Right cardiac atrium (tissue), 5 donors: ENCODE data around the gene ATP5F1E. TPM values are rescaled to one million over a fixed set of nuclear protein-coding genes. Genes with fewer than 3 reads are reported as not detected.

ENCODE experiments used
- ATAC-seq, 2 donors: fragments of 200-7000 bp; cut with Tn5 transposase; one replicate each; pipeline versions ENCODE4 v1.8.0 to v1.9.1; 2020; ENCODE audit warnings: moderate library complexity in 2 of 2, mild to moderate bottlenecking in 1 of 2
- DNase-seq, 3 donors: peaks; one replicate each; pipeline ENCODE4 v3.0.0-alpha.2; 2020
- H3K27ac ChIP-seq: one replicate; pipeline ENCODE4 v1.5.1; 2013; ENCODE audit warnings: mild to moderate bottlenecking, low read length, control low read depth, moderate library complexity
- H3K27me3 ChIP-seq: one replicate; pipeline ENCODE4 v1.6.1; 2013; ENCODE audit not compliant: control insufficient read depth, insufficient read depth
- H3K4me1 ChIP-seq: one replicate; pipeline ENCODE4 v1.6.1; 2013; ENCODE audit warnings: low read length; ENCODE audit not compliant: control insufficient read depth, insufficient read depth
- H3K4me3 ChIP-seq: one replicate; pipeline ENCODE4 v1.5.1; 2013; ENCODE audit warnings: low read length, control low read depth
- H3K9me3 ChIP-seq: one replicate; pipeline ENCODE4 v1.6.1; 2013; ENCODE audit warnings: low read length; ENCODE audit not compliant: control insufficient read depth
- WGBS: extraction: QIAGEN DNeasy Blood & Tissue Kit; methylation state at CpG from one replicate; pipeline ENCODE4 v1.1.7; 2013; 5-methylcytosine and 5-hydroxymethylcytosine counted together
- intact Hi-C, 4 donors: fragments of 100-400 bp; cut with DNase I; formaldehyde crosslinking; loops; one replicate each; pipeline versions ENCODE4 v1.11.0 to v1.14.0; 2022 to 2023
- polyA plus RNA-seq: library from polyadenylated mRNA; stranded (reverse); fragments of 200-250 nt; gene quantifications from one replicate; pipeline ENCODE4 v1.2.3, GENCODE V29; 2013
- total RNA-seq, 4 donors: library from RNA; stranded (reverse); fragmentation: NEBNext Ultra II Directional; extraction: Animal tissue kit (Norgen Biotek cat#: 25700); gene quantifications; one replicate each; pipeline ENCODE4 v1.2.1, GENCODE V29; 2021
- donor health status: healthy with polysubstance abuse.
- donor health status: DM: no; HTN: yes; CAD: no.
- donor health status: DM: no; HTN: no; CAD: no.
- donor health status: DM: no; HTN: yes; CAD: no; lungs with severe emphysema.
- donor health status: DM: yes; HTN: yes; CAD: no.

Gene ATP5F1E
- total and polyA plus RNA-seq, 5 donors, result 109 to 131 (median 128) TPM

DNA sequence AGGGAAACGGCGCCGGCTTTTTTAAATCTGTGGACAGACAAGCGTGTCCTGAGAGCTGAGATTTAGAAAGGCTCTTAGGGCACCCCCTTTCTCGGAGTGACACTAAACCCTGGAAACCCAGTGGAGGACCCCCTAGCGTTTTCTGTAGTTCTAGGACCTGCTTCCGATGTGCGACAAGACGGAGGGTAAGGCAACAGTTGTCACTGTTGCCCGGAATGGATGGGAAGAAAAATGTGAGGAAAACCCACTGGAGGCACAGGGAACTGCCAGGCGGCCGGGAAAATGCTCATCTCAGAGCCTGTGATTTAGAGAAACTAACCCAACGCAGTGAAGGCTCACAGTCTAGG, 551 bp upstream of the ATP5F1E start:
- peak overlapping the region; percentile 59 for H3K27ac ChIP-seq
- WGBS, result 2% methylated on average over 13 of the region's 13 CpGs
- H3K27me3 ChIP-seq, result no peaks in the 10 kb centered on the region
- ATAC-seq (peak in 1 of 2 donors; percentile 7), DNase-seq (no peak)
- H3K4me1 ChIP-seq, result peaks cover 10% of the 10 kb centered on the region
- intact Hi-C loops, result loop anchor here in 2 of 4 donors (5.0 kb wide), 1 partner anchor 140 kb away; no protein-coding TSS in a partner anchor
- H3K4me3 ChIP-seq, result peak overlapping the region; percentile 50
- no peaks in the 10 kb centered on the region for H3K9me3 ChIP-seq

DNA sequence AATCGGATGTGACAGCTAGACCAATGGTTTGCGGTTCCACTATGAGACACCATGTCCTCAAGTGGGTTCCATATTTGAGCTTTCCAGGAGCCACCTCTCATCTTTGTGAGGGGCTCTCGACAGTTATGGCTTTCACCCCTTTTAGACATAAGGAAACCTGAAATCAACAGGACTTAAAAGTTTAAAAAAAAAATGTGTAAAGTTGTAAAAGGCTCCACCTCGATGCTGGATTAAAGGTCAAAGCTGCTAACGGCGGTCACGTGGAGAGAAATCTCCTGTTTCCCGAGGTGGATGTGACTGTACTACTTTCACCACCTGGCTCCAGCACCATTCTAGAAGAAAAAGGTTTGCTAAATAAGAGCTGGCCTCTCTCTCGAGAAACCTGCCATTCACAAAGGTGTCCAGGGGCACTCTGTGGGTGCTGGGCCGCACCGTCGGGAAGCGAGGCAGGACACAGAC, 542 bp downstream of the ATP5F1E start:
- Histone ChIP-seq H3K27me3 (no peaks in the 10 kb centered on the region), H3K4me1 (peaks cover 10% of the 10 kb centered on the region), H3K4me3 (peak overlapping the region; percentile 63), H3K27ac (peak overlapping the region; percentile 85), H3K9me3 (no peaks in the 10 kb centered on the region)
- 17% methylated on average over 13 of the region's 13 CpGs for WGBS
- DNase-seq (no peak), ATAC-seq (no peak)
- intact Hi-C loops, result loop anchor here in 2 of 4 donors (5.0 kb wide), 1 partner anchor 139 kb away; no protein-coding TSS in a partner anchor

DNA sequence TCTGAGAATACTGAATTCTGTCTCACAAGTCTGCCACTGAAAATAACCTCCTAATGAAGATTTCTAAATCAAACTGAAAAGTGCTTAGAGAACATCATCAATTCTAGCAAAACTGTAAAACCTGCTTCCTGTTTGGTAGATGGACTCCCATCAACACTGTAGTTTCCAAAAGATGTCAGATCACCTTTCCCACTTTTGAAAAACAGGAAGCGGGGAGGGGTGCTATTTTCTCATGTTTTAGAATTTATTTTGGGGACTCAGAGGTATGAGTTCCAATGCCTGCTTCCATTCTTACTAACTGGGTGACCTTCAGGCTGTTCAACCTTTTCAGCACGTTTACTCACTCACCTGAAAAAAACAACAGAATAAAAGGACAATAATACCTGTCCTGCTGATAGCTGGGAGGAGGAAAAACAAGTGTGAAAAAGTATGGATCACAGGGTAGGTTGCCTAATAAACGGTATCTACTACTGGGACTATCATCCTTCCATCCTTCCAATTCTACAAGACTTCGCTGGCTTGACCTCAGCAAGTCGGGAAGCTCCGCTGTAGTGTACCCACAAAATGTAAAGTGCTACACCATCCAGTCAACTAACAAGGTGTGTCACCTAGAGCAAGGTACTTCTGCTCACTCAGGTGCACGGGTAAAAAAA, 1.1 kb downstream of the ATP5F1E start:
- peak overlapping the region; percentile 63 for H3K4me3 ChIP-seq
- DNase-seq (no peak), ATAC-seq (no peak)
- H3K4me1 ChIP-seq, result peaks cover 10% of the 10 kb centered on the region
- 71% methylated on average over 7 of the region's 7 CpGs for WGBS
- no peaks in the 10 kb centered on the region for H3K27me3 ChIP-seq
- intact Hi-C loops, result loop anchor here in 2 of 4 donors (5.0 kb wide), 1 partner anchor 139 kb away; no protein-coding TSS in a partner anchor
- no peak overlapping the region for H3K27ac ChIP-seq
- no peaks in the 10 kb centered on the region for H3K9me3 ChIP-seq

DNA sequence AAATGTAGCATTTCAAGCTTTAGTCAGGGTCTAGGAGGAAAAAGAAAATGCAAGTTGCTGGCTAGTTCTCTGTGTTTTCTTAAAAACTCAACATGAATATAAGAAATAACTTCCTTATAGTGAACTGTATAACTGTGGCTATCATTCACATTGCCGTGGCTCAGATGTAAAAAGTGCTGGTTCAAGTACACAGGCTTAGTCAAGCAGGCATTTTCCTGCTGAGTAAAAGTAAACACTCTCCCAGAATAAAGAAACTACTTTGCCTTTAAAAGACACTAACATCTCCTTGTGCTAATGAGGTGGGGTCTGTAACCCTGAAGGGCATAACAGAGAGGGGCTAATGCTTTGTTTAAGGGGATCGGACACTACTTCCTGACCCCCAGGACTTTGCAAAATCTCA, 3.3 kb downstream of the ATP5F1E start:
- no peaks in the 10 kb centered on the region for H3K27me3 ChIP-seq
- 42% methylated on average over 2 of the region's 2 CpGs for WGBS
- ATAC-seq (no peak), DNase-seq (no peak)
- H3K4me3 ChIP-seq, result peak overlapping the region; percentile 18
- no peaks in the 10 kb centered on the region for H3K9me3 ChIP-seq
- peaks cover 10% of the 10 kb centered on the region for H3K4me1 ChIP-seq
- H3K27ac ChIP-seq, result no peak overlapping the region
- intact Hi-C loops, result no loop called here

DNA sequence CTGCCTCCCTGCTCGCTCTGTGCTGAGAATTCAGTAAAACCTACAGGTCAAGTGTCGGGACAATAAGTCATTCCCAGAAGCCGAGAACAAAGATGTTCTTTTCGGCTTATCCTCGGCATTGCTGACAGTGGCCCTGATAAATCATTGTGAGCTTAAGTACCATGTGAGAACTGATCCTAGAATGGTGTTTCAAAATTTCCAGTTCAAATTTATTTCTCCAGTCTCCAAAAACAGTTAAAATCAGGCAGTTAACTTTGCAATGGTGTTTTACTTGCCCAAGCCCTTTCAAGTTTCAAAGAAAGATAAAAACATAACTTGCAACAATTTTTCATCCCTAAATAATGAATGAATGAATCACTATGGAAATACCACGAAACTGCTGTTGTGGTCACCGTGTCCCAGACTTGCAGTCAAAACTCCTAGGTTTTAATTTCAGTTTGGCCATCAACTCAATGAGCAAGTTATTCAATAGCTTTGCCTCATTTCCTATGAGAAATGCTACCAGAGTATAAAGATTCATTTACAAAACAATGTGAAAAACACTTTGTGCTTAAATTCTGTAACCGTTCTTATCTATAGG, 4.3 kb downstream of the ATP5F1E start:
- peaks cover 10% of the 10 kb centered on the region for H3K4me1 ChIP-seq
- intact Hi-C loops, result no loop called here
- ATAC-seq, result no peak

DNA sequence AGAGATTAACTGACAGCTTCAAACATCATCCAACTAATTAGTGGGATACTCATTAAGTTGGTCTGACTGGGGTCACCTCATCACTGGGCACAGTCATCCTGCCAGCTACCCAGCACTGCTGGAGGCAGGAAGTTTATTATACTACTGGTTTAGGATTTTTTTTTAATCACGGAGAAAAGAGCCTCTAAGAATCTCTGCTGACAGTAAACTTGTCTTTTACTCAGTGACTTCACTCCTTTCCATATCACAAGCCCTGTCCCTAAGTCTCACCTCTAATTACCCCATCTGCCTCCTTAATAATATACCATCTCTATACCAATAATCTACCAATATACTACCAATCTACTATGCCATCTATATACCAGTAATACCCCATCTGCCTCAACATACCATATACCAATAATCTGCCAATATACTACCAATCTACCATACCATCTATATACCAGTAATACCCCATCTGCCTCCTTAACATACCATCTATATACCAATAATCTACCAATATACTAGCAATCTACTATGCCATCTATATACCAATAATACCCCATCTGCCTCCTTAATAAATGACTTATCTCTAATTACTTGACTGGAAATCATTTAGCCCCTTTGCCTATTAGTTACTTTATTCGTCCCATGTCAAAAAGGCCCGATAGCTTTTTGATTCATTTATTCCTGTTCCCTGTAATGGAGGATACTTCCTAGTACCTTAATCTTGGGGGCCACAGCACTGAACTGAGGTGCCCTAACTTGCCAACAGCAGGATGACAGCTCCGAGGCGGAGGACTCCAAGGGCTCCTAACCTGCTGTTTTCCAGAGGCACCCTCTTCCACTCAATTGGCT, 5.0 kb downstream of the ATP5F1E start:
- Histone ChIP-seq H3K4me3 (no peak overlapping the region), H3K27ac (no peak overlapping the region), H3K4me1 (peaks cover 10% of the 10 kb centered on the region), H3K9me3 (no peaks in the 10 kb centered on the region), H3K27me3 (no peaks in the 10 kb centered on the region)
- intact Hi-C loops, result no loop called here
- WGBS, result 80% methylated on average over 5 of the region's 5 CpGs
- ATAC-seq (no peak), DNase-seq (no peak)

More for the DNA sequence above, 4.3 kb downstream of the ATP5F1E start:
- H3K27ac ChIP-seq, result no peak overlapping the region
- no peak for DNase-seq
- H3K4me3 ChIP-seq, result no peak overlapping the region
- 66% methylated on average over 8 of the region's 8 CpGs for WGBS
- no peaks in the 10 kb centered on the region for H3K9me3 ChIP-seq
- no peaks in the 10 kb centered on the region for H3K27me3 ChIP-seq

DNA sequence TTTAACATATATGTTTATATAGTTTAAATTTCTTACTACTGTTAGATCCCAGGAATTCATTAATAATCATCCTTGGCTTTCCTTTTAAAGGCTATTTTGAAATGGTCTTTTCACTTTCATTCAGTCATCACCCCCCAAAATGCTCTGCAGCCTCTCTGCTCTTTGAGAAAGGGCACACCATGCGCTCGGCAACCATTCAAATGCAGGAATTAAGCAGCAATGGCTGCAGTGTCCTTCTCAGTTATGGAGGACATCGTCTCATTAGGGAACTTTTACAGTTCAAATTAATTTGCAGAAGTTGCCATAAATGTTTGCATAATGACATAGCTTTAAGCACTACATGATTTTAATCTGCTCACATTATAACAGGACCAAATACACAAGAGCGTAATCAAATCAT, 6.6 kb downstream of the ATP5F1E start:
- DNase-seq, result no peak
- no peaks in the 10 kb centered on the region for H3K27me3 ChIP-seq
- 91% methylated on average over 4 of the region's 4 CpGs for WGBS
- H3K4me1 ChIP-seq, result peaks cover 4% of the 10 kb centered on the region
- H3K4me3 ChIP-seq, result no peak overlapping the region
- H3K9me3 ChIP-seq, result no peaks in the 10 kb centered on the region
- intact Hi-C loops, result no loop called here
- no peak for ATAC-seq
- H3K27ac ChIP-seq, result no peak overlapping the region

DNA sequence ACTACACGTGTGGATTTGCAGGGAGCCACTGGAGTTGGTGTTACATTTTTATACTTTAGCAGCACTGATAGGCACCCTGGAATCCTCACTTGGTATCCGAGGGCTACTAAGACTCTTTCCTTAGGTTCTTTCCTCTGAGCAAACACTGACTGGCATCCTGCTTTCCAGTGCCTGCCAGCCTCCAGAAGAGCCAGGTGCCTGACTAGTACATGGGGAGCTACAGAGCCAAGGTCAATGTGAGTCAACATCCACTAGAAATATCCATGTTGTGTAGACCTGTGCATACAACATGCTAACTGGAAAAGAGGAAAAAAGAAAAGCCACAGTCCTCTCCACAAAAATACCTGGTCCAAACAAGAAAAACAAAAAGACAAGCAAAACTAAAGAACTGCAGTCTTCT, 7.0 kb downstream of the ATP5F1E start:
- intact Hi-C loops, result no loop called here
- no peak for ATAC-seq

DNA sequence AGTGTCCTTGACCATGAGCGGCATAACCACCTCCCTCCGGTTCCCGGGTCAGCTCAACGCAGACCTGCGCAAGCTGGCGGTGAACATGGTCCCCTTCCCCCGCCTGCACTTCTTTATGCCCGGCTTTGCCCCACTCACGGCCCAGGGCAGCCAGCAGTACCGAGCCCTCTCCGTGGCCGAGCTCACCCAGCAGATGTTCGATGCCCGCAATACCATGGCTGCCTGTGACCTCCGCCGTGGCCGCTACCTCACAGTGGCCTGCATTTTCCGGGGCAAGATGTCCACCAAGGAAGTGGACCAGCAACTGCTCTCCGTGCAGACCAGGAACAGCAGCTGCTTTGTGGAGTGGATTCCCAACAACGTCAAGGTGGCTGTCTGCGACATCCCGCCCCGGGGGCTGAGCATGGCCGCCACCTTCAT, 8.0 kb downstream of the ATP5F1E start:
- Histone ChIP-seq H3K27me3 (no peaks in the 10 kb centered on the region), H3K9me3 (no peaks in the 10 kb centered on the region), H3K4me1 (peaks cover 4% of the 10 kb centered on the region), H3K27ac (no peak overlapping the region), H3K4me3 (no peak overlapping the region)
- ATAC-seq (peak; percentile 9 to 18), DNase-seq (no peak)
- intact Hi-C loops, result no loop called here
- 96% methylated on average over 24 of the region's 24 CpGs for WGBS

More for the DNA sequence above, 7.0 kb downstream of the ATP5F1E start:
- H3K9me3 ChIP-seq, result no peaks in the 10 kb centered on the region
- no peak overlapping the region for H3K4me3 ChIP-seq
- H3K27me3 ChIP-seq, result no peaks in the 10 kb centered on the region
- no peak overlapping the region for H3K27ac ChIP-seq
- peaks cover 4% of the 10 kb centered on the region for H3K4me1 ChIP-seq
- no peak for DNase-seq
- 50% methylated on average over 2 of the region's 2 CpGs for WGBS

DNA sequence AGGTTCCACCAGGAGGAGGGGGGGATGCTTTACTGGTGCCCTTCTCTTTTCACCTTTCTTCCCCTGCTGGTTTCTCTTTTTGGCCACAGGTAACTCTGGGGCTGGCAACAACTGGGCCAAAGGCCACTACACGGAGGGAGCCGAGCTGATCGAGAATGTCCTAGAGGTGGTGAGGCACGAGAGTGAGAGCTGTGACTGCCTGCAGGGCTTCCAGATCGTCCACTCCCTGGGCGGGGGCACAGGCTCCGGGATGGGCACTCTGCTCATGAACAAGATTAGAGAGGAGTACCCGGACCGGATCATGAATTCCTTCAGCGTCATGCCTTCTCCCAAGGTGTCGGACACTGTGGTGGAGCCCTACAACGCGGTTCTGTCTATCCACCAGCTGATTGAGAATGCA, 8.5 kb downstream of the ATP5F1E start:
- ATAC-seq, result peak; percentile 8 to 28

DNA sequence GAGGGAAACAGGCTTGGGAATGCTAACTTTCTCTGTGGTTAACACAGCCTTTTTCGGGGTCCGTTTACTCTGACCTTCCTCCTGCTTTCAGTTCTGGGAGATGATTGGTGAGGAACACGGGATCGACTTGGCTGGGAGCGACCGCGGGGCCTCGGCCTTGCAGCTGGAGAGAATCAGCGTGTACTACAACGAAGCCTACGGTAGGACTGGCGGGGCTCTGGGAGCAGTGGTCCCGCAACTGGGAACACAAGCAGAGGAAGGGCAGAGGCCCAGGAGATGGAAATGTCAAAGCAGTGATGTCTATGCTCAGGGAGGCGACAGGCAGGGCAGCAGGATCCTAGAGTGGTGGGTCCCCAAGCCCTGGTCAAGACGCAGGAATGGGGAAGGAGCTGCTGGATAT, 9.4 kb downstream of the ATP5F1E start:
- 95% methylated on average over 15 of the region's 15 CpGs for WGBS
- intact Hi-C loops, result no loop called here
- Histone ChIP-seq H3K9me3 (no peaks in the 10 kb centered on the region), H3K27me3 (no peaks in the 10 kb centered on the region), H3K4me1 (no peaks in the 10 kb centered on the region), H3K4me3 (no peak overlapping the region), H3K27ac (no peak overlapping the region)
- DNase-seq (peak in 1 of 3 donors; percentile 54), ATAC-seq (no peak)

More for the DNA sequence above, 8.5 kb downstream of the ATP5F1E start:
- no peak for DNase-seq
- no peak overlapping the region for H3K4me3 ChIP-seq
- no peaks in the 10 kb centered on the region for H3K4me1 ChIP-seq
- H3K9me3 ChIP-seq, result no peaks in the 10 kb centered on the region
- intact Hi-C loops, result no loop called here
- WGBS, result 93% methylated on average over 13 of the region's 13 CpGs
- no peaks in the 10 kb centered on the region for H3K27me3 ChIP-seq
- no peak overlapping the region for H3K27ac ChIP-seq
